Inflammatory macrophage treated with lipopolysaccharide for 4 hours (primary cell): ENCODE results near the gene SLC22A31.

ENCODE experiments used
- DNase-seq: peaks from one replicate; pipeline ENCODE4 v3.0.0-alpha.2; 2020

Gene SLC22A31

GRCh38 chr16:89147085-89147817 is 53.1 kb downstream of the SLC22A31 start:
- DNase-seq, result no peak

- DNase-seq, result no peak
Observed at GRCh38 chr16:89146211-89147005, 53.9 kb downstream of the SLC22A31 start.
